ENCODE results near the gene IRF2BP2. TPM values are rescaled to one million over a fixed set of nuclear protein-coding genes. Genes with fewer than 3 reads are reported as not detected.

The IRF2BP2 gene
- total and polyA plus RNA-seq, 2 of the 13 experiments (the other 11 are each of a cell fraction or from before 2014, with no cell fraction given): 140 to 147 TPM

DNA sequence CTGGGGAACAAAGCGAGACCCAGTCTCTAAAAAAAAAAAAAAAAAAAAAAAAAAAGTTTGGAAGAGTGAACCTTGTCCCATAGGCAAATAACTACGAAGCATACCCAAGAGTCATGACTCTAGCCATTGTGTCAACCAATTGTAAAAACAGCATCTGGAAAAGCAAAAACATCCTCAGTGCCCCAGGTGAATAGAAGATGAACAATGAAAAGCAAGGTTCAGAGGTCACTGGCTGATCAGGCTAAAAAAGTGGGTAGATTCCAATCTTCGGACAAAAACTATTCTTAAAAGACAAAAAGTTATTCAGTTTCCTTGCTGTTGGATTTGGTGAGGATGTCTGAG is 11.1 kb upstream of the IRF2BP2 start (continued):
- TF ChIP-seq, protein P1, sequence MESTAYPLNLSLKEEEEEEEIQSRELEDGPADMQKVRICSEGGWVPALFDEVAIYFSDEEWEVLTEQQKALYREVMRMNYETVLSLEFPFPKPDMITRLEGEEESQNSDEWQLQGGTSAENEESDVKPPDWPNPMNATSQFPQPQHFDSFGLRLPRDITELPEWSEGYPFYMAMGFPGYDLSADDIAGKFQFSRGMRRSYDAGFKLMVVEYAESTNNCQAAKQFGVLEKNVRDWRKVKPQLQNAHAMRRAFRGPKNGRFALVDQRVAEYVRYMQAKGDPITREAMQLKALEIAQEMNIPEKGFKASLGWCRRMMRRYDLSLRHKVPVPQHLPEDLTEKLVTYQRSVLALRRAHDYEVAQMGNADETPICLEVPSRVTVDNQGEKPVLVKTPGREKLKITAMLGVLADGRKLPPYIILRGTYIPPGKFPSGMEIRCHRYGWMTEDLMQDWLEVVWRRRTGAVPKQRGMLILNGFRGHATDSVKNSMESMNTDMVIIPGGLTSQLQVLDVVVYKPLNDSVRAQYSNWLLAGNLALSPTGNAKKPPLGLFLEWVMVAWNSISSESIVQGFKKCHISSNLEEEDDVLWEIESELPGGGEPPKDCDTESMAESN (CRISPR knock-in tag; conservative IDR thresholded peaks at IDR 0.05): no peak
- TF ChIP-seq ZNF292 (CRISPR knock-in tag; IDR thresholded peaks at IDR 0.05; ENCODE audit: borderline replicate concordance, low read depth) (no peak), TCF12 (IDR thresholded peaks at IDR 0.05) (no peak), TCF12 (CRISPR knock-in tag; IDR thresholded peaks at IDR 0.05) (no peak), TGIF2 (CRISPR knock-in tag; IDR thresholded peaks at IDR 0.05) (no peak), ZKSCAN8 (CRISPR knock-in tag; IDR thresholded peaks at IDR 0.05; ENCODE audit: borderline replicate concordance) (peak; percentile 38; the same call in 1 of the 2 replicates), SYNCRIP (IDR thresholded peaks at IDR 0.05; ENCODE audit: insufficient read depth, low read depth, low read length) (no peak), SMARCC2 (IDR thresholded peaks at IDR 0.05) (no peak), NKX3-1 (CRISPR knock-in tag; IDR thresholded peaks at IDR 0.05) (no peak), ZSCAN31 (CRISPR knock-in tag; IDR thresholded peaks at IDR 0.05; ENCODE audit: low read depth) (no peak), NR2F1 (CRISPR knock-in tag; IDR thresholded peaks at IDR 0.05) (peak; percentile 20 to 62; a peak in 3 of 4 replicates), MAFK (conservative IDR thresholded peaks at IDR 0.05 in 1 of 2, IDR thresholded peaks at IDR 0.05 in 1 of 2; ENCODE audit: low read length in 2 of 2) (peak in 1 of 2 experiments; percentile 15; a peak in 1 of 4 replicates), ZNF34 (CRISPR knock-in tag; IDR thresholded peaks at IDR 0.05; ENCODE audit: borderline replicate concordance) (no peak), ZNF143 (CRISPR knock-in tag; IDR thresholded peaks at IDR 0.05) (no peak), ZNF607 (CRISPR knock-in tag; IDR thresholded peaks at IDR 0.05; ENCODE audit: borderline replicate concordance) (no peak), NFIC (IDR thresholded peaks at IDR 0.05; ENCODE audit: low read length) (peak; percentile 92), ZNF441 (CRISPR knock-in tag; IDR thresholded peaks at IDR 0.05; ENCODE audit: borderline replicate concordance) (no peak), ZNF432 (CRISPR knock-in tag; IDR thresholded peaks at IDR 0.05; ENCODE audit: borderline replicate concordance) (no peak), TARDBP (CRISPR knock-in tag; IDR thresholded peaks at IDR 0.05) (peak; percentile 43; the same call in 1 of the 2 replicates), ZNF850 (CRISPR knock-in tag; conservative IDR thresholded peaks at IDR 0.05) (no peak)
- TF ChIP-seq, protein P2, sequence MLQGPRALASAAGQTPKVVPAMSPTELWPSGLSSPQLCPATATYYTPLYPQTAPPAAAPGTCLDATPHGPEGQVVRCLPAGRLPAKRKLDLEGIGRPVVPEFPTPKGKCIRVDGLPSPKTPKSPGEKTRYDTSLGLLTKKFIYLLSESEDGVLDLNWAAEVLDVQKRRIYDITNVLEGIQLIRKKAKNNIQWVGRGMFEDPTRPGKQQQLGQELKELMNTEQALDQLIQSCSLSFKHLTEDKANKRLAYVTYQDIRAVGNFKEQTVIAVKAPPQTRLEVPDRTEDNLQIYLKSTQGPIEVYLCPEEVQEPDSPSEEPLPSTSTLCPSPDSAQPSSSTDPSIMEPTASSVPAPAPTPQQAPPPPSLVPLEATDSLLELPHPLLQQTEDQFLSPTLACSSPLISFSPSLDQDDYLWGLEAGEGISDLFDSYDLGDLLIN (CRISPR knock-in tag; IDR thresholded peaks at IDR 0.05; ENCODE audit: borderline replicate concordance): no peak
- TF ChIP-seq, protein P3, sequence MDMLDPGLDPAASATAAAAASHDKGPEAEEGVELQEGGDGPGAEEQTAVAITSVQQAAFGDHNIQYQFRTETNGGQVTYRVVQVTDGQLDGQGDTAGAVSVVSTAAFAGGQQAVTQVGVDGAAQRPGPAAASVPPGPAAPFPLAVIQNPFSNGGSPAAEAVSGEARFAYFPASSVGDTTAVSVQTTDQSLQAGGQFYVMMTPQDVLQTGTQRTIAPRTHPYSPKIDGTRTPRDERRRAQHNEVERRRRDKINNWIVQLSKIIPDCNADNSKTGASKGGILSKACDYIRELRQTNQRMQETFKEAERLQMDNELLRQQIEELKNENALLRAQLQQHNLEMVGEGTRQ (IDR thresholded peaks at IDR 0.05; ENCODE audit: low read depth, low read length): no peak
- TF ChIP-seq, protein P3 (CRISPR knock-in tag; IDR thresholded peaks at IDR 0.05; ENCODE audit: borderline replicate concordance): no peak
- TF ChIP-seq, protein P4, sequence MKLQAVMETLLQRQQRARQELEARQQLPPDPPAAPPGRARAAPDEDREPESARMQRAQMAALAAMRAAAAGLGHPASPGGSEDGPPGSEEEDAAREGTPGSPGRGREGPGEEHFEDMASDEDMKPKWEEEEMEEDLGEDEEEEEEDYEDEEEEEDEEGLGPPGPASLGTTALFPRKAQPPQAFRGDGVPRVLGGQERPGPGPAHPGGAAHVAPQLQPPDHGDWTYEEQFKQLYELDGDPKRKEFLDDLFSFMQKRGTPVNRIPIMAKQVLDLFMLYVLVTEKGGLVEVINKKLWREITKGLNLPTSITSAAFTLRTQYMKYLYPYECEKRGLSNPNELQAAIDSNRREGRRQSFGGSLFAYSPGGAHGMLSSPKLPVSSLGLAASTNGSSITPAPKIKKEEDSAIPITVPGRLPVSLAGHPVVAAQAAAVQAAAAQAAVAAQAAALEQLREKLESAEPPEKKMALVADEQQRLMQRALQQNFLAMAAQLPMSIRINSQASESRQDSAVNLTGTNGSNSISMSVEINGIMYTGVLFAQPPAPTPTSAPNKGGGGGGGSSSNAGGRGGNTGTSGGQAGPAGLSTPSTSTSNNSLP (IDR thresholded peaks at IDR 0.05; ENCODE audit: low read depth, low read length): no peak
- TF ChIP-seq, protein P5, sequence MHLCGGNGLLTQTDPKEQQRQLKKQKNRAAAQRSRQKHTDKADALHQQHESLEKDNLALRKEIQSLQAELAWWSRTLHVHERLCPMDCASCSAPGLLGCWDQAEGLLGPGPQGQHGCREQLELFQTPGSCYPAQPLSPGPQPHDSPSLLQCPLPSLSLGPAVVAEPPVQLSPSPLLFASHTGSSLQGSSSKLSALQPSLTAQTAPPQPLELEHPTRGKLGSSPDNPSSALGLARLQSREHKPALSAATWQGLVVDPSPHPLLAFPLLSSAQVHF (CRISPR knock-in tag; IDR thresholded peaks at IDR 0.05): no peak

Measured in HepG2 (cell line).